ENCODE measurements around the gene NRSN2. TPM values are rescaled to one million over a fixed set of nuclear protein-coding genes. Genes with fewer than 3 reads are reported as not detected.

NRSN2 gene
- total RNA-seq, 2 donors from 2014 or later: 13.8 to 15.6 TPM

GRCh38 chr20:400454-401275, 53.8 kb downstream of the NRSN2 start:
- intact Hi-C loops (cut with DNase I): no loop called here
- ATAC-seq: no peak
- TF ChIP-seq POLR2A (IDR thresholded peaks at IDR 0.05) (no peak), CTCF (IDR thresholded peaks at IDR 0.05) (no peak)
- Histone ChIP-seq H3K27me3 (no peaks in the 10 kb centered on the region), H3K4me1 (peaks cover 5% of the 10 kb centered on the region), H3K4me3 (no peak overlapping the region), H3K36me3 (replicated peaks in 1 of 2; ENCODE audit: insufficient read depth in 1 of 2, low read depth in 2 of 2) (peaks cover 0 to 10% of the 10 kb centered on the region in 2 donors), H3K27ac (peak overlapping the region in 2 of 4 donors; percentile 2 to 7), H3K9me3 (no peaks in the 10 kb centered on the region)
- WGBS, 2 donors: 49 to 65% methylated on average over 5 of the region's 5 CpGs
- no peak for DNase-seq

GRCh38 chr20:401682-402495, 55.0 kb downstream of the NRSN2 start:
- H3K9me3 ChIP-seq: no peaks in the 10 kb centered on the region
- H3K36me3 ChIP-seq (replicated peaks in 1 of 2; ENCODE audit: insufficient read depth in 1 of 2, low read depth in 2 of 2): peaks cover 0 to 2% of the 10 kb centered on the region in 2 donors
- TF ChIP-seq CTCF (IDR thresholded peaks at IDR 0.05) (no peak), POLR2A (IDR thresholded peaks at IDR 0.05) (no peak)
- WGBS, 2 donors: 60 to 70% methylated on average over 9 of the region's 9 CpGs
- ATAC-seq (no peak), DNase-seq (no peak)
- H3K4me3 ChIP-seq: no peak overlapping the region
- H3K27ac ChIP-seq: peak overlapping the region in 1 of 4 donors; percentile 25
- H3K27me3 ChIP-seq: no peaks in the 10 kb centered on the region
- intact Hi-C loops (cut with DNase I): no loop called here
- peaks cover 2% of the 10 kb centered on the region for H3K4me1 ChIP-seq

GRCh38 chr20:402496-402885, 55.6 kb downstream of the NRSN2 start:
- Histone ChIP-seq H3K36me3 (replicated peaks in 1 of 2; ENCODE audit: insufficient read depth in 1 of 2, low read depth in 2 of 2) (no peaks in the 10 kb centered on the region), H3K27ac (no peak overlapping the region), H3K27me3 (no peaks in the 10 kb centered on the region), H3K9me3 (no peaks in the 10 kb centered on the region), H3K4me3 (no peak overlapping the region), H3K4me1 (peaks cover 8% of the 10 kb centered on the region)
- no peak for TF ChIP-seq CTCF (IDR thresholded peaks at IDR 0.05)
- no peak for TF ChIP-seq POLR2A (IDR thresholded peaks at IDR 0.05)
- ATAC-seq (no peak), DNase-seq (no peak)
- WGBS, 2 donors: 86 to 88% methylated on average over 2 of the region's 2 CpGs
- intact Hi-C loops (cut with DNase I): no loop called here

GRCh38 chr20:402898-403581, 56.1 kb downstream of the NRSN2 start:
- Histone ChIP-seq H3K36me3 (replicated peaks in 1 of 2; ENCODE audit: insufficient read depth in 1 of 2, low read depth in 2 of 2) (no peaks in the 10 kb centered on the region), H3K27ac (no peak overlapping the region), H3K4me3 (no peak overlapping the region), H3K4me1 (peaks cover 9% of the 10 kb centered on the region), H3K9me3 (no peaks in the 10 kb centered on the region), H3K27me3 (no peaks in the 10 kb centered on the region)
- no peak for TF ChIP-seq POLR2A (IDR thresholded peaks at IDR 0.05)
- no peak for TF ChIP-seq CTCF (IDR thresholded peaks at IDR 0.05)
- WGBS, 2 donors: 88 to 91% methylated on average over 6 of the region's 6 CpGs
- DNase-seq: no peak
- intact Hi-C loops (cut with DNase I): no loop called here
- ATAC-seq: no peak

Data from body of pancreas (tissue), 4 donors.